HuH-7.5 (cell line): ENCODE results near the gene PTPRN2.

ENCODE experiments used
- DNase-seq: peaks from one replicate; pipeline ENCODE4 v3.0.0; 2011; ENCODE audit warnings: low spot score

Gene PTPRN2

DNA sequence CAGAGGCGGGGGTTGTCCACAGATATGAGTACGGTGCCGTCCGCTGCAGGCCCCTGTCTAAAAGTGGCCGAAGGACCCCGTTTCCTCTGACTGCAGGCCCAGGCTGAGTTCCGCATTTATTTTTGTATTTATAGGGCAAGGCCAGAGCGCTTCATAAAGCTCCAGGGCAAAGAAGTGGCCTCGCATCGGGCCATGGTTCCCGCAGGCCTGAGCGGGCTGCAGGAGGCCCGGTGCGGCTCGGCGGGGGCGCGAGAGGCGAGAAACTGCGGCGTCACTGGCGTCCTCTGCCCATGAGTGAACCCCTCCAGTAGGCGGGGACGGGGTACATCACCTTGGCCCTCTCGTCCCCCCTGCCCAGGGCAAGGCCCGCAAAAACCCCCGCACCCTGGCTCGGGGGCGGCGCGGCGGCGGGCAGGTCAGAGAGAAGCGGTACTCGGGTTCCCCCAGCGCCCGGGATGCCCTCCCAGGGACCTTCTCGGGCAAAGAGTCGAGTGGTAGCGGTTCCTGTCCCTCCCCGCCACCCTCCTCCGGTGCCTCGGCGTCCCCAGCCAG, 895.1 kb downstream of the PTPRN2 start:
- DNase-seq, result no peak

DNA sequence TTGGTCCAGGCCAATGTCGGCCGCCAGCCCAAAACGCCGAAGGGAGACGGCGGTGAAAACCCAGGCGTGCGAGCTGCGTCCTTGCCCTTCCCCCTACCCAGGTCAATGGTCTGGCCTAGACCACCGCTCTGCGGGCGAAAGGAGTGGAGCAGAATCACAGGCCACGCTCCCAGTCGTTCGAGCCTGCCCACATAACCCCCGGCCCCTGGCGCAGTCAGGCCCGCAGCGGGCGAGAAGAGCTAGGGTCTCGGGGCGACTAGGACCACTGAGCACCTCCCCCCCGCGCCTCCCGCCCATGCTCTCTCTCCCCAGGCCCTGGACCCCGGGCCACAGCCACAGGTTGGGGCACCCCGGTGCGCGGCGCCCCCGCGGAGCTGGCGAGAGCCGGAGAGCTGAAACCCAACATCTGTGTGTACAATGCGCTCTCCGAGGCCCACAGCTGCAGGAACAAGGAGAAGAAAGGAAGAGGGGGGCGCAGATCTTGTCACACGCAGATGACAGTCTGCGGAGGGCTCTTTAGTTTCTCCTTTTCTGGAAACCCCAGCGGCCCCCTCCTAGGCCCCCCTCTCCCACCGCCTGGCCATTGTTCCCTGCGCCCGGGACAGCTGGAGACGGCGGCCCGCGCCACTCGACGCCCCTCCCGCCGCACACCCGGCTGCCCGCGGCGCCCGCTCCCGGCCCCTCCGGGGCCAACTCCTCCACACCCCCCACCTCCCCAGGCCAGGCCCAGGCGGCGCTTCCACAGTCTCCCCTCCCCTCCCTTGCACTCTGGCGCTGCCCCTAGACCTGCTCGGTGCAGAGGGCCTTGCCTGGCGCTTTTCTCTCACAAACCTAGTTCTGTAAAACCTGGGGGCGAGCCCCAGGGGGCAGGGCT, 895.8 kb downstream of the PTPRN2 start:
- DNase-seq, result no peak

DNA sequence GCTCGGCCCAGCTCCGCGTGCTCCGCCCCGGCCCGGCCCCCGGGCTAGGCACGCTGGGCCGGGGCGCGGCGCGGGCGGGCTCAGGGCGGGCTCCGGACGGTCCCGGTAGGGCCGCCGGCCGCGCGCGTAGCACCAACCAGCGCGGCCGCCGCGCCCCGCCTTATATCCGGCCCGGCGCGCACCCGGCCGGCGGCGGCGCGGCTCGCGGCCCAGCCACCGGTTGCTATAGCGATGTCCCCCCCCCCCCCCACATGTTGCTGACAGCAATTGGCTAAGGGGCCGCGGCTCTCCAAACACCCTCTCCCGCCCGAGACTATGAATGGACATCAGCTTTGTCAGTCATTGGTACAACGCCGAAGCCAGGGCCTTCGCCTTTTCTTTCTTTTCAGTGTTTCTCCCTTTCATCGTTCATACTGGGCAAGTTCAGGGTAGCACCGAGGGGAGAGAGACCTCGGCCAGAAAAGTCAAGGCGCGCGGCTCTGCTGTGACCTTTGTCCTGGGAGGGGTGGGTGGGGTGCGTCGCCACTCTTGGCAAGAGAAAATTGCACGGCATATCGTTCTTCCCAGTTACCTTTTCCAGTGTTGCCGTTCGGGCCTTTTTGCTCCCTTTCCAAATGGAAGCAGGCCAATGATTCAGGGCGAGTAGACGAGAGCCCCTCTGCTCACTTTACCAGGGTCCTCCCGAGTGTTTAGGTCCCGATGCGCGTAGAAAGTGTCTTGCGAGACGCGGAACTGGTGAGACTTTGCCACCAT, 896.6 kb downstream of the PTPRN2 start:
- no peak for DNase-seq

DNA sequence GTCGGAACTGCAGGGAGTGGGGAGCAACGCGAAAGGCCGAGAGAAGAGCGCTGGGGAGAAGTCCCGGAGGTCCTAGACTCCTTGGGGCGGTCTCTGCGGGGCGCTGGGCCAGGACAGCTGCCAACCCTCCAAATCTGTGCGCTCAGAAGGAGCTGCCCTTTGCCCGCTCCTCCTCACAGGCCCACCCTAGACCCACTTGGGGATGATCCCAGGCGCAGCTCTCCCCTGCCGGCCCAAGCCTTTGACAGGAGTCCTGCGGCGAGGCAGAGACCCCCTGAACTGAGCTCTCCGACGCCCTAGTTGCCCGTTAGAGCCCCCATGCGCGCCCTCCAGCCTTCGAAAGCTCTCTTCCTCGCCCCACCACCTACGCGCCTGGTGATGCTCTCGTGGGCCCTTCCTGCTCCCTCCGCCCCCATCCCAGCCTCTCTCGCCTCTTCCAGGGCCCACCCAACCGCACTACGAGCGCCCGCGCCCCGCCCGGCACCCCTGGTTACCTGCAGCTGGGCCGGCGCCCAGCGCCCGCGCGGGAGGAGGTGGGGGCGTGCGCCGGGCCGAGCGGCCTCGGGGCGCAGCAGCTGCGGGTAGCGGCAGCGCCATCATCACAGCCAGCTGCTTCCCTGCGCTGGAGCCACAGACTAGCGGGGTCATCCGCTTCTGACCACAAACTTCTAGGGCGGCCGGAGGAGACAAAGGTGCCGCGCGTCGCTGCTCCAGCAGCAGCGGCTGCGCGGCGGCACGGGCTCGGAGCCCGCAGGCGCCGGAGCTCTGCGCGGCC, 897.4 kb downstream of the PTPRN2 start:
- no peak for DNase-seq

DNA sequence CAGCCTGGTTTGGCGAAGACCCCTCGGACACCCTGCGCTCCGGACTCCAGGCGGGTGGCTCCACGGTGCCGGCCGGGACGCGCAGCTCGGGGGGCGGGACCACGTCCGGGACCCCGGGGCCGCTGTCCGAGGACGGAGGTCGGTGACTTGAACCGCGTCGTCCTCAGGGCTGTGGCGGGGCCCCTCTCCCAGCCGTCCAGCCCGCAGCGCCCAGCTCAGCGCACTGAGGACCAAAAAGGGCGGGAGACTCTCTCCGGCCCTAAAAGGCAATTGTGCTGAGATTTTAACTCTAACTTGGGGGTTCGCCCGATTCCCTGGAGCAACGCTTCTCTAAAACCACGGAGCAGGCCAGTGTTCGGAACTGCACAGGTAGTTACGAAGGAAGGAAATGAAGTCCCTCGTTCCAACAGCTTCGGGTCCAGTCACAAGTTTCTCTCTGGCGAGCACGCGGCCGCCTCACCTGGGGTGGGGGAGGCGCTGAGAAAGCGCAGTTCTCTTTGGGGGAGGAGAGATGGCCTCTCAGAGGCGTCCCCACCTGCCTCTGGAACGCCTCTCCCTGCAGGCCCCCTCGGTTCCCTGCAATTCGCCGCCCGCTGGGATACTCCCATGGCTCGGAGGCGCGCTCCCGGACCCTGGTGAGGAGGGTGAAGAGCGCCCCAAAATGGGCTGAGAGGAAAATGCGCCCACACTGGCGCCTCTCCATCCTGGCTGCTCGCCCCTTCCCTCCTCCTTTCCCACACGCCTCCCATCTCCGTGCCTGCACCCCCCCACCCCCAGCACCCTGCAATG, 898.2 kb downstream of the PTPRN2 start:
- DNase-seq, result no peak

DNA sequence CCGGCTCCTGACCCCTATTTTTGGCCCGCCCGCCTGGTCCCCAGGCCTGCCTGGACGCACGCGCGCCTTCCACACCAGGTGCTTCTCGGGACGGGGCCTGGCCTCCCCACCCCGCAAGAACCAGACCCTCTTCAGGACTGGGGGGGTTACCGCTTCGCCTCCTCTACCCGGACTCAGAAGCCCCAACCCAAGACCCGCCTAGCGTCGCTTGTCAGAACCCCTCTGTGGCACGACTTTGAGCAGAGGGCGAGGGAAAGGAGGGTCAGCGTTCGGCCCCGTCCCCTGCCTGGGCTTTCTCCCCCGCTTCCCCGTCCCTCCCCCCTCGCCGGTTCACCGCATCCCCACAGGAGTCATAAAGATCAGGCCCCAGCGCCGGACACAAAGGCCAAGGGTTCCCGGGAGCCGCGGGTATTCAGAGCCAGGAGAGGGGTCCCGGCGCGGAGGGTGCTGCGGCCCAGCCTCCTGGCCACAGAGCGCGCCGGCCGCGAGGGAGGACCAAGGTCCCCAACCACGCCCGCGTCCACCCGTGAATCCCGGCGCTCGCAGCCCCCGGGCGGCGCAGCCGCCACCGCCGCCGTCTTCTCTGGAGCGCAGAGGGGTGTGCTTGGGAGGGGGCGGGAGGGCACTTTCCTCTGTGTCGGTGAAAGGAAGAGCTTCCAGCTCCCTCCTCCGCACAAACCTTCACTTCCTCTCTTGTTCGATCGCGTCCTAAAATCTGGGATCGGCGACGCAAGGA, 898.9 kb downstream of the PTPRN2 start:
- no peak for DNase-seq

DNA sequence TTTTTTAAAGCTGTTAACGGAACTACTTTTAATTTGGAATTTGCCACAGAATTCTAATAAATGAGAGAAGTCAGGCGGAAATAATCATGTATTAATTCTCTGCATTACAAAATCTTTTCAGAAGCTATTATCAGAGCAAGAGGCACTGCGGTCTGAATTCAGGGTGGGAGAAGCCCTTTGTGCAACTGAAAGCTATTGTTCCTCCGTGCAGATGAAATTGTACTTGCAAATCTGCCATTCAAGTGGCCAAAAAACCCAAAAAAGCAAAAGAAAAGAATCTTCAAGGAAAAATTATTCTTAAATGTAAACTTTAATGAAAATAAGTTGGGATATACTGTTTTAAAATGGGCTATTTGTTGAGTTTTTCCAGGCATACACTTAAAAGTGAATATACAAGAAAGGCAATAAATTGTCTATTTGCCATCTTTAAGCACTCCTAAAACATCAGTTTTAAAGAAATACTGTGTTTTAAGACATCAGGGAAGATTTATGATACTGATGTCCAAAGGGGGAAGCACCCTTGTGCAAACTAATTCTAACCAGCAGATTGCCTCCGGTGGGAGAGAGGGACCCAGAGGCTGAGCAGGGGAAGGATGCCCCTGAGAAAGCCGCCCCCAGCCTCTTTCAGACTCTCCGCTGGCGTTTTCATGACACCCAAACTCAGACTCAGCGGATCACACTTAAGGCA, 899.6 kb downstream of the PTPRN2 start:
- no peak for DNase-seq

DNA sequence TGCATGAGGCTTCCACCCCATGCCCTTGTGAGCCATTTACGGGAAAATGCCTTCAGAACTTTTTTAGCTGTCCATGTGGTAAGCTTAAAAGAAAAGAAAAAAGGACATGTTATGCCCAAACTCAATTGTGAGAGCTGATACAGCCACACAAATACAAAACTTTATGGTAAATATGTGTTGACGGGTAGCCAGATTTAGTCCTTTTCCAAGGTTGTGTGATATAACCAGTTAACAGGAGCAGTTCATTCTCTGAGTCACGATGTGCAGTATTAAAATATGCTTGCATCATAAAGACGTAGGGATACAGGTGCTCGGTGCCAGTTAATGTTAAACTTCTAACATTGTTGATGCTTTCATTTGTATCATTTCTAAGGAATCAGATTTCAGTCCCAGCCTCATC, 900.5 kb downstream of the PTPRN2 start:
- DNase-seq, result no peak

DNA sequence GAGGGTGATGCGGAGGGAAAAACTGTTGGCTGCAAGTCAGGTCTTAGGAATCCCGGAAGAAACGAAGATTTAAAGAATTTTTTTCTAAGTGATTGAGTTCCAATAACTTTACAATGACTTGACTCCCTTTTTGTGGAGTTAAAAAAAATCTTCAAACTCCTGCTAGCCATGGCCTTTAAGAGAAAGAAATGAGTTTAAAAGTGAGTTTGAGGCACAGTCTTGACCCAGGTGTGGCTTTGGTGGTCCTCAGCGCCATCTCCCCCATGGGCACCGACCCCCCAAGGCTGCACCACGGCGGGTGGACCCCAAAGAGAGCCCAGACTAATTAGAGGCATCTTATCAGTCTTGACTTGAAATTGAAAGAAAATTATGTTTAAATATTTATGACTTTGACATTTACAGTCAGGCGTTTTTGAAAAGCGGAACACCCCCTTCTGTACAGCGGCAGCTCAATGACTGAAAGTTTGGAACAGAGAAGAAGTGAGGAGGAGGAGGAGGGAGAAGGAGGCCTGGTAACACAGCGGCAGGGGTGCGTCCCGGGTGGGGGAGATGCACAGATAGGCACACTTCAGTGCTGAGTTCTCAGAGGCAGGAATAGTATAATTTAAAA, 901.2 kb downstream of the PTPRN2 start:
- DNase-seq, result no peak

DNA sequence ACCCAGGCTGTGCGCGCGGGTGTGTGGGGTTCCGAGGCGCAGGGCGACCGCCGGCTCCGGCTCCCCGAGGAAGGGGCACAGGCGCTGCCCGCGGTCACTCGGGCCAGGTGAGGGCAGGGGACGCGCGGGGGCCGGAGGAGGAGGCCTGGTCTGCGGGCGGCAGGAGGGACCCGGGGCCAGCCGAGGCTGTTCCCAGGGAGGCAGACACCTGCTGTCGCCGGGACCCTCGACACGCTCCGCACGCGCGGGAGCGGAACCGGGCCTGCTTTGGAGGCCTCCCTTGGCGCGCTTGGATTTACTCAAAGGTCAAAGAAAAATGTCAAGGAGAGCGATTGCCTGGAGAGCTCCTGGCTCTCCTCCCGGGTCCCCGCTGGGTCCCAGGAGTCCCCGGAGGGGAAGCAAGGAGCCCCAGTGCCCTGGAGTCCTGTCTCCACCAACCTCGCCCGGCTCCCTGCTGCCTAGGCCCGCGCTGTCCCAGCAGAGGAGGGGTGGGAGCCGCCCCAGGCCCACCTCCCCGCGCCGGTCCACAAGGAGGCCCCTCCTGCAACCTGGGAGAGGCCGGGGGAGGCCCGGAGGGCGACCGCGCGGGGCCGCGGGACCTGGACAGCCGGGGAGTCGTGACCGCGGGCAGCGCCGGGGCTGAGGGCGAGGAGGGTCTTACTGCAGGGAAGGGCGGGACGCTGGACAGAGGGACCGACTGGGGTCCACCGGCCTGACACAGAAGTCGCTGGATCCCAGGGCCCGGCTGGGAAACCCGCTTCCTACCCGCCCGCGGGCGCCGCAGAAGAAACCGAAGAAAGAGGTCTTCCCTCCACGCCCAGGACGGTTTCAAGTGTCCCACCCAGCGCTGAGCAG, 902.0 kb downstream of the PTPRN2 start:
- DNase-seq, result no peak

DNA sequence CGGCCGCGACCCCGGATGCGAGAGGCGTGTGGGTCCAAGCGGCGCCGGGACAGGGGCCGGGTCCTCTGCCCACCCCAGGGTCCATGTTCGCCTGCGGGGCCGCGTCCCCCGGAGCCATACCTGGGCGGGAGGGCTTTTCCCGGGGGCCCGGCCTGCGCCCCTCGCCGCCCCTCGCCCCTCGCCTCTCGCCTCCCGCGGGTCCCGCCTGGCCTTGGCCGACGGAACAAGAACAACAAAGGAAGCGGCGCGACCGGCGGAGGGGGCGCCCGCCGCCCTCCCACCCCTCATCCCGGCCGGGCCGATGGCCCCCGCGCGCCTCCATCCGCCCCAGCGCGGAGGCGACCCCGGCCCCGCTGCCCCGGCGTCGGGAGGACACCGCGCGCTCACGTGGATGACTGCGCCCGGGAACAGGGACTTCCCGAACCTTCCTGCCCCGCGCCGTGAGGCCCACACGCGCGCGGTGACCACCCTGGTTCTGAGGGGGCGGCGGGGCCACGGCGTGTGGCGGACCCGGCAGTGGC, 902.7 kb downstream of the PTPRN2 start:
- DNase-seq, result no peak

DNA sequence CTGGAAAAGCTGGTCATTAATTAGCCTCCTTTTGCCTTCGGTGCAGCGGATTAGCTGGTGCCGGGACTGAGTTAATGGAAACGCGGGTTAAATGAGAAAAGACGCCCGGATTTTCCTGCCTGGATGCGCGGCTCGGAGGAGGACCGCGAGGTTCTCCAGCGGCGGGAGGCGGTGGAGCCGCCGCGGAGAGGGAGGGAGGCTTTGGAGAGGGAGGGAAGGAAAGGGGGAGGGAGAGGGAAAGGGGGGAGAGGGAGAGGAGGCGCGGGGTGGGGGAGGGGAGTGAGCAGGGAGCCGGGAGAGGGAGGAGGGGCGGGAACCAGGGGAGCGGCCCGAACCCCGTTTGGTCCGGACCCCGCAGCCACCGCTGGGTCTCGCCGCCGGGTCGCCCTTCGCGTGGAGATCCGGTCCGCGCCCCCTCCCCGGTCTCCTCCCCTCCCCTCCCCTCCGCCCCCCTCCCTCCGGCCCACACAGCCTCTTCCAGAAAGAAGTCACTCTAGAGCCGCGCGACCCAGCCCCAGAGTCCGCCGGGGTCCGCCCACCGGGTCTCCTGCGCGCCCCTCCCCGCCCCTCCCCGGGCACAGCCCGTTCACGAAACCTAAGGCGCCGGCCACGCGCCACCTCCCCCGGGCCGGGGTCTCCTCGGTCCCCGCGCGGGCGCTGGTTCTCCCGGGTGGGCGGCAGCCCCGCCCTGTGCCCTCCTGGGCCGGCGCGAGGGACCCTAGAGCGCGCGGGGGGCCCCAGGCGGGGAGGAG, 903.3 kb downstream of the PTPRN2 start:
- no peak for DNase-seq

DNA sequence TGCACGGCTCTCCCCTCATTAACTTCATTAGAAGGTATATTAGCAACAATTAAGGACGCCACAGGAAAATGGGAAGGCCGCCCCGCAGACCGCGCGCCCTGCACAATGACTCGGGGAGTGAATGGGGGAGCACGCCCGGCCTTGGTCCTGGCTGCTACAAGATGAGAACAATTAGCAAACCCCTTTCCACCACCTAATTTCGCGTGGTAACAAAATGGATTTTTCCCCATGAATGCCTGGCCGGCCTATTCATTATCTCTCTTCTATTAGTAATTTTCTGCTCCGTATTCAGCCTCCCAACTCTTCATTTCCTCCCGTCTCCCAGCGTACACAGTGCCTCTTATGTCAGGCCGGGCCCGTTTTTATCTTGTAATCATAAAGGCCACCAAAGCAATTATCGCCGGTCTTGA, 903.9 kb downstream of the PTPRN2 start:
- DNase-seq, result no peak

DNA sequence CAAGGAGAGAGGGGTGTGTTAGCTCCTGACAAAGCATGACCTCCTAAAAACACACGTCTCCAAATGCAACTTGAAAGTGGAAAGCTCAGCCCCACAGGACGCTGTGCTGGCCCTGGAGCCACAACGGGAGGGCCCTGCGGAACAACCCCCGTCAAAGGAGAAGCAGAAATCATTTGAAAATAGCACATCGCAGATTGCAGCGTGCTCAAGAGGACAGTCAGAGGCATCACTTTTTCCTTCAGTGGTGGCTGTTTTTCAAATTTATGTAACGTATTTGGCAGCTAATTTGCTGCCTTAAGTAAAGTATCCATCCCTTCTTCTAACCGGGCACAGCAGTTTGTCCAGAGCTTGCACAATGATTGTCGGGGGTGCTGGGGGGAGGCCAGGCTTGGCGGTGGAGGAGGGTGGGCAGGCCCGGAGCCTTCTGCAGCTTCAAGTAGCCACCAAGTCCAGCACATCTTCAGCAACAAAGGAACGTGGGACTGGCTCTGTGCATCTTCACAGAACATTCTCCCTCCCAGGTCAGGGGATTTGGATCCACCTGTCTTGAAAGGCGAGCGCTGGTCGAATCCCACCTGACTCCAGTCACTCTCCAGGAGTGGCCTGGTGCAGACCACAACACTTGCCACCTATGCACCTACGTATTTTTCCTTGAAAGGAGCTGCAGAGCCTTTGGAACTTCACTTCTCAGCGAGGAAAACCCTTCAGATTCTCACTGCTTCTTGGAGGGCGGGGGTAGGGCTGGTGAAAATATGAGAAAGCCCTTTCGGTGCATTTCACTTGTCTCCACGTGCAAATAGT, 904.5 kb downstream of the PTPRN2 start:
- no peak for DNase-seq

DNA sequence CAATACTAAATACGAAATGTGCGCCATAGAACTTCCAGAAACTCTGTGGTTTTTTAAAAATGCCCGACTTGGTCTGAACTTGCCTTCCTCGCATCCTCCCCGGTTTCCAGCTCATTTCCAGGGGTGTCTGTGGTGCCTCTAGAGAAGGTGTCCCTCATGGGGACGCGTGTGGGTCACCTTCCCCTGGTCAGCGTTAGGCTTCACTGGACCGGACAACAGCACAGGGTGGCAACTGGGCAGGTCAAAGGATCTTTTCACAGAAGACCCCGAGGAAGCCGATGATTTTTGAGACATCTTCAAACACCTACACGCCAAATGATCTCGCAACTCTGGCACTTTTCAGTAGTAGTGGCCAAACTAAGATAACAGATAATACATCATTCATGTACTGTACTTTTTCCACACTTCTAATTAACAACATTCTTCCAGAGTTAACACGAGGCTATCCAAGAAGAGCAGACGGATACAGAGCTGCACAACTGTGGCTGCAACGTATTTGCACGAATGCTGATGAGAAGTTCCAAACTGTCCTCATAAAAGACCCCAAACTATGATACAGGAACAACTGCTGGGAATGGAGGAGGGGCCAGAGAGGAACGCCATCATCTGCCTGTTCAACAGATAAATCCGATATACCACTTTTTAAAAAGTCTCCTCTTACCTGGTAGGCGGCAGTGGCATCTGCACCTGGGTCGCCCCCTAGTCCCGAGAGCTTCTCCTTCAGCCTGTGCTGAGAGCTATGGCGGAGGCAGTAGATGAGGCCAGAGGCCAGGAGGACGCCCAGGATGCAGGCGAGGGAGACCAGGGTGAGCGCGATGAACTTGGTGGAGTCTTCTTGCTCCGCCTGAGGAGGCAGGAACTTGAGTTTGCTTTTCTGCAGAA, 905.3 kb downstream of the PTPRN2 start:
- DNase-seq, result no peak

DNA sequence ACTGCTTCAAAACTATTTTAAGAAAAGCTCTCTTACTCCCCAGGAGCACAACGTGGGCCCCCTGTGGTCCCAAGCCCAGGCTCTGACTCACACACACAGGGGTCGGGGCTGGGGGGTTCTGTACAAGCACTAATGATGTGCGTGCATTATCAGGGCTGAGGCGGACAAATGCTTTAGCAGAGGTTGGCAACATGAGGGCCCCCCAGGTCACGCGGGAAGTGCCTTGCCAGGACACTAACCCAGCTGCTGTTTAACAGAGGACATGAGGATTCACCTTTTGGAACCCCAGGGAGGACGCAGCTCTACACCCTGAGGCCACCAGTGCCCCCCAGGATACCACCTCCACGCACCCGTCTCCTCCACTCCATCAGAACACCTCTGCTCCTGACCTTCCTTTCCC, 908.0 kb downstream of the PTPRN2 start:
- DNase-seq, result no peak
